Type B pancreatic cell (in vitro differentiated cells): ENCODE measurements around the gene ARL10. TPM values are rescaled to one million over a fixed set of nuclear protein-coding genes. Genes with fewer than 3 reads are reported as not detected.

ENCODE experiments used
- DNase-seq: peaks from one replicate; pipeline ENCODE4 v3.0.0; 2021; ENCODE audit warnings: mixed read lengths; ENCODE audit not compliant: unreplicated experiment; ENCODE audit errors: extremely low spot score
- H3K27ac Mint-ChIP-seq: 2 replicates; pipeline ENCODE4 v1.8.0; 2021; ENCODE audit warnings: mild to moderate bottlenecking, mixed read lengths
- H3K27me3 Mint-ChIP-seq: 2 replicates; pipeline ENCODE4 v1.8.0; 2021; ENCODE audit warnings: mixed read lengths
- H3K36me3 Mint-ChIP-seq: 2 replicates; pipeline ENCODE4 v1.8.0; 2021; ENCODE audit warnings: mixed read lengths
- H3K4me1 Mint-ChIP-seq: one replicate; pipeline ENCODE4 v1.8.0; 2021; ENCODE audit warnings: mixed read lengths; ENCODE audit not compliant: unreplicated experiment
- H3K4me3 Mint-ChIP-seq: 2 replicates; pipeline ENCODE4 v1.8.0; 2021; ENCODE audit warnings: mild to moderate bottlenecking, mixed read lengths
- H3K9me3 Mint-ChIP-seq: 2 replicates; pipeline ENCODE4 v1.8.0; 2021; ENCODE audit warnings: mixed read lengths
- long read RNA-seq: library from polyadenylated mRNA; unstranded; transcript quantifications from one replicate; pipeline ENCODE4 v2.0.0, GENCODE V29; 2020
- total RNA-seq: library from RNA; stranded (reverse); gene quantifications from 2 replicates; pipeline ENCODE4 v1.2.1, GENCODE V29; 2021; ENCODE audit warnings: low replicate concordance
- TF ChIP-seq, protein P1 (sequence below): fragments of 200-600 bp; sonication (generic); conservative IDR thresholded peaks from 2 replicates; pipeline ENCODE4 v1.5.0; 2021; ENCODE audit warnings: antibody characterized with exemption, mild to moderate bottlenecking

ARL10 gene, protein sequence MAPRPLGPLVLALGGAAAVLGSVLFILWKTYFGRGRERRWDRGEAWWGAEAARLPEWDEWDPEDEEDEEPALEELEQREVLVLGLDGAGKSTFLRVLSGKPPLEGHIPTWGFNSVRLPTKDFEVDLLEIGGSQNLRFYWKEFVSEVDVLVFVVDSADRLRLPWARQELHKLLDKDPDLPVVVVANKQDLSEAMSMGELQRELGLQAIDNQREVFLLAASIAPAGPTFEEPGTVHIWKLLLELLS
- 12.4 and 23.4 TPM in 2 replicates for total RNA-seq
- long read RNA-seq, partial matches to known transcripts: 0 of 3 reads
- long read RNA-seq, other reads (novel, unspliced or antisense): 3 of 3 reads

GRCh38 chr5:176365351-176366231 is at the start of gene ARL10:
TSS of gene ARL10 (plus strand) at chr5:176365487. CDS start at chr5:176365564, 77 bp downstream.
- peak within 1 kb of the TSS; percentile 87 for H3K4me3 Mint-ChIP-seq
- H3K27me3 Mint-ChIP-seq: peaks cover 11% of the 10 kb centered on the region
- peaks cover 10% of the 10 kb centered on the region for H3K4me1 Mint-ChIP-seq
- DNase-seq: no peak
- no peak within 1 kb of the TSS for H3K27ac Mint-ChIP-seq
- peaks cover 13% of the 10 kb centered on the region for H3K36me3 Mint-ChIP-seq
- TF ChIP-seq, protein P1, sequence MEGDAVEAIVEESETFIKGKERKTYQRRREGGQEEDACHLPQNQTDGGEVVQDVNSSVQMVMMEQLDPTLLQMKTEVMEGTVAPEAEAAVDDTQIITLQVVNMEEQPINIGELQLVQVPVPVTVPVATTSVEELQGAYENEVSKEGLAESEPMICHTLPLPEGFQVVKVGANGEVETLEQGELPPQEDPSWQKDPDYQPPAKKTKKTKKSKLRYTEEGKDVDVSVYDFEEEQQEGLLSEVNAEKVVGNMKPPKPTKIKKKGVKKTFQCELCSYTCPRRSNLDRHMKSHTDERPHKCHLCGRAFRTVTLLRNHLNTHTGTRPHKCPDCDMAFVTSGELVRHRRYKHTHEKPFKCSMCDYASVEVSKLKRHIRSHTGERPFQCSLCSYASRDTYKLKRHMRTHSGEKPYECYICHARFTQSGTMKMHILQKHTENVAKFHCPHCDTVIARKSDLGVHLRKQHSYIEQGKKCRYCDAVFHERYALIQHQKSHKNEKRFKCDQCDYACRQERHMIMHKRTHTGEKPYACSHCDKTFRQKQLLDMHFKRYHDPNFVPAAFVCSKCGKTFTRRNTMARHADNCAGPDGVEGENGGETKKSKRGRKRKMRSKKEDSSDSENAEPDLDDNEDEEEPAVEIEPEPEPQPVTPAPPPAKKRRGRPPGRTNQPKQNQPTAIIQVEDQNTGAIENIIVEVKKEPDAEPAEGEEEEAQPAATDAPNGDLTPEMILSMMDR: no peak
- no peaks in the 10 kb centered on the region for H3K9me3 Mint-ChIP-seq

DNA sequence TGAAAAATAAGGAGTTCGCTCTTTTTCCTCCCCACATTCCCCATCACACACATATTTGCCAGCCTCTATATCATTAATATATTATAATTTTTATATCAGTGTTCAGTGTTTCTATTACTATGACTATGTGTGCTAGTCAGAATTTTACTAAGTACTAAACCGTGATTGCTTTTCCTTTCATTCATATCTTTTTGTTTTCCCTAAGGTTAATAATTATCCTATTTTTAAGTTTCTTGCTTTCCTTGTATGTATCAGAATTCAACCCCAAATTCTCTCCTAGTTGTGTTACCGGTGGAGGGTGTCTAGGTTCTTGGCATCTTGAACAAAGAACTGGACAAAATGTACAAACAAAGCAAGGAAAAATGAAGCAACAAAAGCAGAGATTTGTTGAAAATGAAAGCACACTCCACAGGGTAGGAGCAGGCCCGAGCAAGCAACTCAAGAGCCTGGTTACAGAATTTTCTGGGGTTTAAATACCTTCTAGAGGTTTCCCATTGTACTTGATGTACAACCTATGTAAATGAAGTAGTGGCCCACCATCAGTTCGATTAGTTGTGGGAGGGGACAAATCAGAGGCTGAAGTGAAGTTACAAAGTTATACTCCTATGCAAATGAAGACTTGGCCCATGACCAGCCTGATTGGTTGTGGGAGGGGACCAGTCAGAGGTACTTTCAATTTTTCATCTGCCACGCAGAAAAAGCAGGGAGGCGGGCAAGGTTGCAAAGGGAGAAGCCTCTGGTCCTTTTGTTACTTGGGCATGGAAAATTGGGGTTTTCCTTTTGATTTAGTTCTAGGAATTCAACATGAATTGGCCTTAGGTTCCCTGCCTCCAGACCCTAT is 47.5 kb upstream of the ARL10 start:
- no peak for DNase-seq
- TF ChIP-seq, protein P1: no peak
- Mint-ChIP-seq H3K4me1 (no peaks in the 10 kb centered on the region), H3K27ac (no peak overlapping the region), H3K27me3 (no peaks in the 10 kb centered on the region), H3K4me3 (no peak overlapping the region), H3K36me3 (peaks cover 24% of the 10 kb centered on the region), H3K9me3 (no peaks in the 10 kb centered on the region)

DNA sequence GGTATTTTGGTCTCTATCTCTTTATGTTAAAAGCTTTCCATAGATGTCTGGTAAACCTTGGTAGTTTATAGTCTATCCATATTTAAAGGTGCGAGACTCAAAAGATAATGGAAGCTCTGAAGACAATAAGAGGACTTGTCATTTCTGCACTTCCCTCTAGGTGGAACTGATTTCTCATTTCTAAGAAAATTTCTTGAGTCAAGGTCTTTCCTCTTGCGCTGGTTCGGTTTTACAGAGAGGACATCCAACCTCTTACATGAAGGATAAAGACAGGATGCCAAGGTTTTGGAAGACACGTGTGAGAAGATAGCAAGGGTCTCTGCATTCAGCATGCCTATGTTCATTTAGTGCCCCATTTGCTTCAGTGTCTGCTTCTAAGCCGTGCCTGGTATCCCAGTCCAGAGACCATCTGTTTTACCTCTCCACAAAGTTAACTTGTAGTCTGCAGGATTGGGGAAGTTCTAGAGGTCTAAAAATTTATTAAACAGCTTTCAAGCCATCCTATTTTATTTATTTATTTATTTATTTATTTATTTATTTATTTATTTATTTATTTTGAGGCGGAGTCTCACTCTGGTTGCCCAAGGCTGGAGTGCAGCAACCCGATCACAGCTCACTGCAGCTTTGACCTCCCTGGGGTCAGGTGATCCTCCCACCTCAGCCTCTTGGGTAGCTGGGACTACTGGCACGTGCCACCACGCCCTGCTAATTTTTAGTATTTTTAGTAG is 45.3 kb upstream of the ARL10 start:
- Mint-ChIP-seq H3K4me3 (no peak overlapping the region), H3K4me1 (no peaks in the 10 kb centered on the region), H3K36me3 (peaks cover 21% of the 10 kb centered on the region), H3K9me3 (no peaks in the 10 kb centered on the region), H3K27me3 (no peaks in the 10 kb centered on the region), H3K27ac (no peak overlapping the region)
- DNase-seq: no peak
- TF ChIP-seq, protein P1: peak; percentile 48

- TF ChIP-seq, protein P1: no peak
- Mint-ChIP-seq H3K27ac (no peak overlapping the region), H3K27me3 (no peaks in the 10 kb centered on the region)
Observed at GRCh38 chr5:176320577-176320976, 44.7 kb upstream of the ARL10 start.

More at GRCh38 chr5:176320577-176320976, 44.7 kb upstream of the ARL10 start:
- H3K4me1 Mint-ChIP-seq: no peaks in the 10 kb centered on the region
- H3K4me3 Mint-ChIP-seq: no peak overlapping the region
- peaks cover 16% of the 10 kb centered on the region for H3K36me3 Mint-ChIP-seq
- no peaks in the 10 kb centered on the region for H3K9me3 Mint-ChIP-seq
- DNase-seq: no peak
